PFSK-1 (cell line): ENCODE data around the gene AOPEP.

ENCODE experiments used
- FOXP2 ChIP-seq: optimal IDR thresholded peaks from 2 replicates; pipeline ENCODE3; 2011; ENCODE audit warnings: borderline replicate concordance, control low read depth, inconsistent platforms; ENCODE audit not compliant: insufficient read depth; ENCODE audit errors: extremely low read length, extremely low read depth
- POLR2AphosphoS5 ChIP-seq: IDR thresholded peaks from 2 replicates; pipeline ENCODE4 v1.6.1; 2012; ENCODE audit warnings: low read depth, mild to moderate bottlenecking, control low read depth, low read length, moderate library complexity
- SIN3A ChIP-seq: IDR thresholded peaks from 2 replicates; pipeline ENCODE4 v1.6.1; 2012; ENCODE audit warnings: mild to moderate bottlenecking, low read length, moderate library complexity, borderline replicate concordance; ENCODE audit not compliant: insufficient read depth
- TAF1 ChIP-seq: IDR thresholded peaks from 2 replicates; pipeline ENCODE4 v1.6.1; 2012; ENCODE audit warnings: low read length, control low read depth, borderline replicate concordance; ENCODE audit not compliant: insufficient read depth
- TF ChIP-seq, protein P1 (sequence below), 2 experiments: IDR thresholded peaks; 2 replicates each; pipeline versions ENCODE4 v1.6.1 to v1.8.0; 2011 to 2012; ENCODE audit warnings: low read depth in 2 of 2, low read length in 2 of 2, control low read depth in 1 of 2, inconsistent platforms in 1 of 2, mild to moderate bottlenecking in 1 of 2, moderate library complexity in 1 of 2; ENCODE audit not compliant: insufficient read depth in 1 of 2

AOPEP gene

GRCh38 chr9:94891183-94891582 lies 164.7 kb downstream of the AOPEP start:
- TF ChIP-seq, protein P1, sequence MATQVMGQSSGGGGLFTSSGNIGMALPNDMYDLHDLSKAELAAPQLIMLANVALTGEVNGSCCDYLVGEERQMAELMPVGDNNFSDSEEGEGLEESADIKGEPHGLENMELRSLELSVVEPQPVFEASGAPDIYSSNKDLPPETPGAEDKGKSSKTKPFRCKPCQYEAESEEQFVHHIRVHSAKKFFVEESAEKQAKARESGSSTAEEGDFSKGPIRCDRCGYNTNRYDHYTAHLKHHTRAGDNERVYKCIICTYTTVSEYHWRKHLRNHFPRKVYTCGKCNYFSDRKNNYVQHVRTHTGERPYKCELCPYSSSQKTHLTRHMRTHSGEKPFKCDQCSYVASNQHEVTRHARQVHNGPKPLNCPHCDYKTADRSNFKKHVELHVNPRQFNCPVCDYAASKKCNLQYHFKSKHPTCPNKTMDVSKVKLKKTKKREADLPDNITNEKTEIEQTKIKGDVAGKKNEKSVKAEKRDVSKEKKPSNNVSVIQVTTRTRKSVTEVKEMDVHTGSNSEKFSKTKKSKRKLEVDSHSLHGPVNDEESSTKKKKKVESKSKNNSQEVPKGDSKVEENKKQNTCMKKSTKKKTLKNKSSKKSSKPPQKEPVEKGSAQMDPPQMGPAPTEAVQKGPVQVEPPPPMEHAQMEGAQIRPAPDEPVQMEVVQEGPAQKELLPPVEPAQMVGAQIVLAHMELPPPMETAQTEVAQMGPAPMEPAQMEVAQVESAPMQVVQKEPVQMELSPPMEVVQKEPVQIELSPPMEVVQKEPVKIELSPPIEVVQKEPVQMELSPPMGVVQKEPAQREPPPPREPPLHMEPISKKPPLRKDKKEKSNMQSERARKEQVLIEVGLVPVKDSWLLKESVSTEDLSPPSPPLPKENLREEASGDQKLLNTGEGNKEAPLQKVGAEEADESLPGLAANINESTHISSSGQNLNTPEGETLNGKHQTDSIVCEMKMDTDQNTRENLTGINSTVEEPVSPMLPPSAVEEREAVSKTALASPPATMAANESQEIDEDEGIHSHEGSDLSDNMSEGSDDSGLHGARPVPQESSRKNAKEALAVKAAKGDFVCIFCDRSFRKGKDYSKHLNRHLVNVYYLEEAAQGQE (IDR thresholded peaks at IDR 0.05; ENCODE audit: insufficient read depth in 1 of 2, low read depth in 2 of 2, low read length in 2 of 2): no peak
- no peak for TF ChIP-seq SIN3A
- TF ChIP-seq TAF1: no peak
- no peak for TF ChIP-seq POLR2AphosphoS5
- no peak for TF ChIP-seq FOXP2

GRCh38 chr9:94892675-94893074 lies 166.2 kb downstream of the AOPEP start:
- no peak for TF ChIP-seq FOXP2
- no peak for TF ChIP-seq POLR2AphosphoS5
- no peak for TF ChIP-seq SIN3A
- no peak for TF ChIP-seq TAF1
- TF ChIP-seq, protein P1 (IDR thresholded peaks at IDR 0.05; ENCODE audit: insufficient read depth in 1 of 2, low read depth in 2 of 2, low read length in 2 of 2): no peak

GRCh38 chr9:94894094-94894699 lies 167.7 kb downstream of the AOPEP start:
- TF ChIP-seq, protein P1 (IDR thresholded peaks at IDR 0.05; ENCODE audit: insufficient read depth in 1 of 2, low read depth in 2 of 2, low read length in 2 of 2): no peak
- TF ChIP-seq TAF1 (no peak), SIN3A (no peak), POLR2AphosphoS5 (no peak), FOXP2 (no peak)

DNA sequence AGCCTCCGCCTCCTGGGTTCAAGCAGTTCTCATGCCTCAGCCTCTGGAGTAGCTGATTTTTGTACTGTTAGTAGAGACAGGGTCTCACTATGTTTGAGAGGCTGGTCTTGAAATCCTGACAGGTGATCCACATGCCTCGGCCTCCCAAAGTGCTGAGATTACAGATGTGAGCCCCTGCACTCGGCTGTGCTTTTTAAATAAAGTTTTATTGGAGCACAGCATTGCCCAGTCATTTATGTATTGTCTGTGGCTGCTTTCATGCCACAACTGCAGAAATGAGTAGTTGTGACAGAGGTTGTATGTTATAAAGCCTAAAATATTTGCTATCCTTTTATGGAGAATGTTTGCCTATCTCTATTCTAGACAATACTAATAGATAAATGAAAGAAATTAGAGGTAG lies 169.2 kb downstream of the AOPEP start:
- TF ChIP-seq POLR2AphosphoS5: no peak
- TF ChIP-seq SIN3A: no peak
- TF ChIP-seq, protein P1 (IDR thresholded peaks at IDR 0.05; ENCODE audit: insufficient read depth in 1 of 2, low read depth in 2 of 2, low read length in 2 of 2): no peak
- TF ChIP-seq FOXP2: no peak
- TF ChIP-seq TAF1: no peak

GRCh38 chr9:94896512-94896911 lies 170.0 kb downstream of the AOPEP start:
- TF ChIP-seq POLR2AphosphoS5 (no peak), TAF1 (no peak), SIN3A (no peak), FOXP2 (no peak)
- TF ChIP-seq, protein P1 (IDR thresholded peaks at IDR 0.05; ENCODE audit: insufficient read depth in 1 of 2, low read depth in 2 of 2, low read length in 2 of 2): no peak
